Activated naive CD4-positive, alpha-beta T cell treated with anti-CD3 and anti-CD28 coated beads, Interleukin-2, amount 50 U/mL, for 72 hours (primary cell): ENCODE results near the gene FAM184A. TPM values are rescaled to one million over a fixed set of nuclear protein-coding genes. Genes with fewer than 3 reads are reported as not detected.
A peak's percentile ranks its signal among the peaks of the same experiment; 100 is the strongest.
"Not testable (repeated sequence)": the region's sequence is repeated elsewhere in the genome, so short reads cannot be mapped to it uniquely, and the experiment has no call there.

Experiments used
- ATAC-seq, 2 donors: fragments of 150-1000 bp; cut with Tn5 transposase; 2 replicates each; pipeline ENCODE4 v1.10.0; 2021; ENCODE audit warnings: mild to moderate bottlenecking in 2 of 2, moderate library complexity in 2 of 2
- DNase-seq, 2 donors: peaks; one replicate each; pipeline ENCODE4 v3.0.0; 2021 to 2022; ENCODE audit warnings: low spot score in 2 of 2
- H3K27ac Mint-ChIP-seq, 2 donors: one replicate each; pipeline ENCODE4 v1.8.0; 2022; ENCODE audit warnings: mild to moderate bottlenecking in 2 of 2, mixed read lengths in 2 of 2
- H3K36me3 Mint-ChIP-seq, 2 donors: one replicate each; pipeline ENCODE4 v1.8.0; 2022; ENCODE audit warnings: mixed read lengths in 2 of 2
- H3K9me3 Mint-ChIP-seq, 2 donors: one replicate each; pipeline ENCODE4 v1.8.0; 2022; ENCODE audit warnings: mixed read lengths in 2 of 2
- total RNA-seq, 2 donors: library from RNA; stranded (reverse); gene quantifications; one replicate each; pipeline ENCODE4 v1.2.3, GENCODE V29; 2022

Gene FAM184A
- total RNA-seq, 2 donors from 2014 or later = 8.3 to 24.9 TPM

GRCh38 chr6:119109654-119110325, 31.3 kb upstream of the FAM184A start:
- no peaks in the 10 kb centered on the region for H3K9me3 Mint-ChIP-seq
- no peaks in the 10 kb centered on the region for H3K36me3 Mint-ChIP-seq
- H3K27ac Mint-ChIP-seq = peak overlapping the region; percentile 51 to 55
- DNase-seq (no peak), ATAC-seq (no peak)

DNA sequence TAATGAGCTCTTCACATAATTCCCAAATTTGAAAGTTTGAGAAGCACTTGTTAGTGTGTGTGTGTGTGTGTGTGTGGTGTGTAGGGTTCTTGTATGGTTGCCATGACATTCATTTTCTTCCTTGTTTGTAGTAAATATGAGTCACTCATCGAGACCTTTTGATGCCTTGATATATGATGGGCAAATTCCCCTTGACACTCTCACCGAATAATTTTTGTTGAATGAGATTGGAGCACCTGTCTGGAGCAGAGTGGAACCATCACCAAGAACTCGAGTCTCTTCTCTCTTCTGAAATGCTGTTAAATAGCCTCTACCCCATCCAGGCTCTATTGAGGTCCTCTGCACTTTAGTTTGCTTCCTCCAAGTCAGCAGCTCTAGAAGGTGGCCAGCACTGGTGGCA, 29.6 kb upstream of the FAM184A start:
- peak in 1 of 2 donors; percentile 55 for ATAC-seq
- no peaks in the 10 kb centered on the region for H3K9me3 Mint-ChIP-seq
- H3K27ac Mint-ChIP-seq = no peak overlapping the region
- H3K36me3 Mint-ChIP-seq = no peaks in the 10 kb centered on the region
- DNase-seq = no peak

GRCh38 chr6:119105282-119105681, 26.8 kb upstream of the FAM184A start:
- ATAC-seq (peak; percentile 32 to 95), DNase-seq (no peak)
- H3K36me3 Mint-ChIP-seq = no peaks in the 10 kb centered on the region
- H3K9me3 Mint-ChIP-seq = no peaks in the 10 kb centered on the region
- H3K27ac Mint-ChIP-seq = no peak overlapping the region

- ATAC-seq = no peak
- H3K9me3 Mint-ChIP-seq = peaks cover 4 to 6% of the 10 kb centered on the region in 2 donors
Measured at GRCh38 chr6:119102901-119103300, 24.4 kb upstream of the FAM184A start.

GRCh38 chr6:119100115-119100514, 21.7 kb upstream of the FAM184A start:
- no peak overlapping the region for H3K27ac Mint-ChIP-seq
- ATAC-seq = no peak
- H3K36me3 Mint-ChIP-seq = peaks cover 10 to 12% of the 10 kb centered on the region in 2 donors
- no peak for DNase-seq
- peaks cover 4 to 10% of the 10 kb centered on the region in 2 donors for H3K9me3 Mint-ChIP-seq

More at GRCh38 chr6:119102901-119103300, 24.4 kb upstream of the FAM184A start:
- DNase-seq = no peak
- H3K36me3 Mint-ChIP-seq = peaks cover 7% of the 10 kb centered on the region in 2 donors
- H3K27ac Mint-ChIP-seq = no peak overlapping the region

DNA sequence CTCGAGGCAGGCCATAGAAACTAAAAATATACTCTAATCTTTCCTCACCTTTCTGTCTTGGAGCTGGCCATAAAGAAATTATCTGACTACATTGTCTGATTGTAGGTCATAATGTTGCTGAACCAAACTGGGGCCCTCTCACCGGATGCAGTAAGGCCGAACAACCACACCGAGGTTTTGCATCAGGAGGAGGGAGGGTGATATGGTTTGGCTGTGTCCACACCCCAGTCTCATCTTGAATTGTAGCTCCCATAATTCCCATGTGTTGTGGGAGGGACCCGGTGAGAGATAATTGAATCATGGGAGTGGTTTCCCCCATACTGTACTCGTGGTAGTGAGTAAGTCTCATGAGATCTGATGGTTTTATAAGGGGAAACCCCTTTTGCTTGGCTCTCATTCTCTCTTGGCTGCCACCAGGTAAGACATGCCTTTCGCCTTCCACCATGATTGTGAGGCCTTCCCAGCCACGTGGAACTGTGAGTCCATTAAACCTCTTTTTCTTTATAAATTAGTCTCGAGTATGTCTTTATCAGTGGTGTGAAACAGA, 19.4 kb upstream of the FAM184A start:
- not testable (repeated sequence) for H3K9me3 Mint-ChIP-seq
- Mint-ChIP-seq H3K36me3 (peaks cover 10 to 12% of the 10 kb centered on the region in 2 donors), H3K27ac (peak overlapping the region in 1 of 2 donors; percentile 68)
- ATAC-seq = peak; percentile 43 to 98
- DNase-seq = peak in 1 of 2 donors; percentile 62

DNA sequence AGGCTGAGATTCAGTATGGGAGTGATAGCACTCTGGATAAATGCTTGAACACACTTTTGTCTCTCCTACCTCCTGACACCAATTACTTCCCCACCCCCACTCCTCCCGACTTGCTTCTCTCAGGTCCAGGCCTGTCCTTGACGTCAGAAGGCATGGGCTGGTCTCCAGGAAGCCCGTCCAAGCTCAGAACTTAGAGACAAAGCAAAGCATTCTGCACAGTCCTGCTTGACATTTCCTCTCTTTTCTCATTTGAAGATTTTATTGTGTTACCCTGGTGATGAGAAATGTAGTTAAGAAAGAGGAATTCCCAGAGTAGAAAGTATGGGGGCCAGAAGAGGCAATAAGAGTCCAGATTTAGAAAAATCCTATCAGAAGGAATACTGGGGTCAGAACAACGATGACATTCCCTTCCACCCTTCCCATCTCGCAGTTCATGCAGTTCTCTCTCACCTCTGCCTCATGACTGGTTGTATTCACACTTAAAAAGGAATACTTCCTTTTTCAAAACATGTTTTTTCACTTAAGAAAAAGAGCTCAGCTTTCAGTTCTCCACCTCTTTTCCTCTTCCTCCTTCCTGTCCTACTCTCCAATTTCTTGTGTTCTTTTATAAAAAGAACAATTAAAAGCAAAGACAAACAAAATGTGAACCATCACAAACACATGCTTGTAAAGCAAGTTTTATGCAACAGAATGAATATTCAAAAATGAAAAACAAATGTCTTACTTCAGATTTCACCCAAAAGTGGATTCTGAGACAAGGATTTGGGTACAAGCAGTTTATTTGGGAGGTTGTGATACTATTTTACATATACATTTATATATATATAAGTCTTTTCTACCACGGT, 18.5 kb upstream of the FAM184A start:
- H3K27ac Mint-ChIP-seq = peak overlapping the region in 1 of 2 donors; percentile 68
- H3K36me3 Mint-ChIP-seq = peaks cover 10 to 12% of the 10 kb centered on the region in 2 donors
- DNase-seq (no peak), ATAC-seq (no peak)
- H3K9me3 Mint-ChIP-seq = peaks cover 4 to 10% of the 10 kb centered on the region in 2 donors

GRCh38 chr6:119090256-119090655, 11.8 kb upstream of the FAM184A start:
- peaks cover 0 to 6% of the 10 kb centered on the region in 2 donors for H3K36me3 Mint-ChIP-seq
- DNase-seq (no peak), ATAC-seq (no peak)
- no peak overlapping the region for H3K27ac Mint-ChIP-seq
- H3K9me3 Mint-ChIP-seq = peaks cover 0 to 8% of the 10 kb centered on the region in 2 donors

GRCh38 chr6:119084784-119085183, 6.3 kb upstream of the FAM184A start:
- H3K9me3 Mint-ChIP-seq = peaks cover 9 to 37% of the 10 kb centered on the region in 2 donors
- ATAC-seq (no peak), DNase-seq (no peak)
- H3K27ac Mint-ChIP-seq = no peak overlapping the region
- peaks cover 20 to 38% of the 10 kb centered on the region in 2 donors for H3K36me3 Mint-ChIP-seq

GRCh38 chr6:119083007-119083406, 4.5 kb upstream of the FAM184A start:
- H3K9me3 Mint-ChIP-seq = peaks cover 9 to 37% of the 10 kb centered on the region in 2 donors
- H3K36me3 Mint-ChIP-seq = peaks cover 20 to 38% of the 10 kb centered on the region in 2 donors
- H3K27ac Mint-ChIP-seq = no peak overlapping the region
- DNase-seq (no peak), ATAC-seq (no peak)

- H3K36me3 Mint-ChIP-seq = peaks cover 20 to 32% of the 10 kb centered on the region in 2 donors
- H3K9me3 Mint-ChIP-seq = peaks cover 9 to 28% of the 10 kb centered on the region in 2 donors
- DNase-seq (peak in 1 of 2 donors; percentile 36), ATAC-seq (no peak)
- peak overlapping the region; percentile 91 to 93 for H3K27ac Mint-ChIP-seq
Measured at GRCh38 chr6:119079283-119079809, 882 bp upstream of the FAM184A start.

GRCh38 chr6:119077643-119078375, 655 bp downstream of the FAM184A start:
- Mint-ChIP-seq H3K36me3 (peaks cover 8 to 27% of the 10 kb centered on the region in 2 donors), H3K9me3 (peaks cover 0 to 18% of the 10 kb centered on the region in 2 donors), H3K27ac (peak overlapping the region; percentile 86 to 91)
- DNase-seq (peak; percentile 56 to 61), ATAC-seq (peak; percentile 25 to 43)

GRCh38 chr6:119077391-119077642, 1.1 kb downstream of the FAM184A start:
- DNase-seq (no peak), ATAC-seq (no peak)
- peaks cover 5 to 23% of the 10 kb centered on the region in 2 donors for H3K36me3 Mint-ChIP-seq
- H3K27ac Mint-ChIP-seq = peak overlapping the region; percentile 86 to 91
- H3K9me3 Mint-ChIP-seq = peaks cover 0 to 17% of the 10 kb centered on the region in 2 donors

- no peak for DNase-seq
Measured at GRCh38 chr6:119076576-119077390, 1.7 kb downstream of the FAM184A start.

DNA sequence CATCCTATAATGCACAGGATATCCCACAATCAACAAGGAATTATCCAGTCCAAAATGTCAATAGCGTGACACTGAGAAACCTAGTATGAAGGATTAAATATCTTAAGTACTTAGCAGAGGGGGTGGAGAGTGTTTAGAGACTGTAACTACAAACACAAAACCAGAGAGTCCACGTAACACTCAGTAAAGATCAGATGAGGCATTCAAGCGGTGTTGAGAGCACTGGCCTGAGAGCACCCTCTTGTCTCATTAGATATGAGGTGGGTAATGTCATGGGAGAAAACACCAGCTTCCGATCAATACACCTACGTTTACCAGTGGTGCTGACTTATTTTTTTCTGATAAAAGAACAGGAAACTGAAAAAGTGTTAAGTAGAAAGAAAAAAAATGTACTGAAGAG, 2.3 kb downstream of the FAM184A start:
- ATAC-seq = peak; percentile 50 to 66
- DNase-seq = no peak
- Mint-ChIP-seq H3K27ac (peak overlapping the region; percentile 86 to 91), H3K9me3 (peaks cover 0 to 5% of the 10 kb centered on the region in 2 donors), H3K36me3 (peaks cover 0 to 20% of the 10 kb centered on the region in 2 donors)

More at GRCh38 chr6:119076576-119077390, 1.7 kb downstream of the FAM184A start:
- peaks cover 0 to 22% of the 10 kb centered on the region in 2 donors for H3K36me3 Mint-ChIP-seq
- peak; percentile 25 to 60 for ATAC-seq
- H3K27ac Mint-ChIP-seq = peak overlapping the region; percentile 86 to 91
- peaks cover 0 to 11% of the 10 kb centered on the region in 2 donors for H3K9me3 Mint-ChIP-seq
